ENCODE data around the gene PDGFD. TPM values are rescaled to one million over a fixed set of nuclear protein-coding genes. Genes with fewer than 3 reads are reported as not detected.

PDGFD gene
- total and polyA plus RNA-seq, 2 experiments from 2014 or later, result 1.9 to 4.5 TPM

DNA sequence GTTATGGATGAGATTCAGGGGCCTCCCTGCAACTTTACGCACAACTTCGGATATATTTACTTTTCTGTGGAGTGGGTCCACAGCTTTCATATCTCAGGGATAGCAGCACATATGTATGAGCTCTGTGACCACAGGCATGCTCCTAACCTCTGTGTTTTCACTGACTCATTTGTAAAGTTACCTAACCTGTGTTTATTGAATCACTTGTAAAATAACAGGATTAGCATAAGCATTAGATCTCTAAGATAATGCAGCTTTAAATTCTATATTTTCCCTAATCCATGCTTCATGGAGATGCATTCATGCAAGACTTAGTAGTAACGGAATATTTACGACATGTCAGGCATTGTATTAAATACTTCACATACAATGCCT lies 175.4 kb downstream of the PDGFD start:
- Histone ChIP-seq H3K4me3 (no peak overlapping the region), H3K79me2 (replicated peaks; ENCODE audit: insufficient read depth) (no peaks in the 10 kb centered on the region)
- TF ChIP-seq STAT1 (IDR thresholded peaks at IDR 0.05; ENCODE audit: unreplicated experiment) (no peak), EZH2phosphoT487 (IDR thresholded peaks at IDR 0.05; ENCODE audit: unreplicated experiment) (no peak), NANOG (IDR thresholded peaks at IDR 0.05; ENCODE audit: borderline replicate concordance) (no peak), POLR2AphosphoS5 (IDR thresholded peaks at IDR 0.05; ENCODE audit: low read depth) (no peak), CREB1 (CRISPR knock-in tag; IDR thresholded peaks at IDR 0.05; ENCODE audit: low read depth) (no peak), EZH2 (IDR thresholded peaks at IDR 0.05; ENCODE audit: low read depth, unreplicated experiment) (no peak), ZNF114 (CRISPR knock-in tag; IDR thresholded peaks at IDR 0.05) (no peak), JUNB (IDR thresholded peaks at IDR 0.05; ENCODE audit: unreplicated experiment) (no peak), ZNF331 (CRISPR knock-in tag; IDR thresholded peaks at IDR 0.05; ENCODE audit: low read depth) (no peak)
- TF ChIP-seq, protein P1, sequence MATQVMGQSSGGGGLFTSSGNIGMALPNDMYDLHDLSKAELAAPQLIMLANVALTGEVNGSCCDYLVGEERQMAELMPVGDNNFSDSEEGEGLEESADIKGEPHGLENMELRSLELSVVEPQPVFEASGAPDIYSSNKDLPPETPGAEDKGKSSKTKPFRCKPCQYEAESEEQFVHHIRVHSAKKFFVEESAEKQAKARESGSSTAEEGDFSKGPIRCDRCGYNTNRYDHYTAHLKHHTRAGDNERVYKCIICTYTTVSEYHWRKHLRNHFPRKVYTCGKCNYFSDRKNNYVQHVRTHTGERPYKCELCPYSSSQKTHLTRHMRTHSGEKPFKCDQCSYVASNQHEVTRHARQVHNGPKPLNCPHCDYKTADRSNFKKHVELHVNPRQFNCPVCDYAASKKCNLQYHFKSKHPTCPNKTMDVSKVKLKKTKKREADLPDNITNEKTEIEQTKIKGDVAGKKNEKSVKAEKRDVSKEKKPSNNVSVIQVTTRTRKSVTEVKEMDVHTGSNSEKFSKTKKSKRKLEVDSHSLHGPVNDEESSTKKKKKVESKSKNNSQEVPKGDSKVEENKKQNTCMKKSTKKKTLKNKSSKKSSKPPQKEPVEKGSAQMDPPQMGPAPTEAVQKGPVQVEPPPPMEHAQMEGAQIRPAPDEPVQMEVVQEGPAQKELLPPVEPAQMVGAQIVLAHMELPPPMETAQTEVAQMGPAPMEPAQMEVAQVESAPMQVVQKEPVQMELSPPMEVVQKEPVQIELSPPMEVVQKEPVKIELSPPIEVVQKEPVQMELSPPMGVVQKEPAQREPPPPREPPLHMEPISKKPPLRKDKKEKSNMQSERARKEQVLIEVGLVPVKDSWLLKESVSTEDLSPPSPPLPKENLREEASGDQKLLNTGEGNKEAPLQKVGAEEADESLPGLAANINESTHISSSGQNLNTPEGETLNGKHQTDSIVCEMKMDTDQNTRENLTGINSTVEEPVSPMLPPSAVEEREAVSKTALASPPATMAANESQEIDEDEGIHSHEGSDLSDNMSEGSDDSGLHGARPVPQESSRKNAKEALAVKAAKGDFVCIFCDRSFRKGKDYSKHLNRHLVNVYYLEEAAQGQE (IDR thresholded peaks at IDR 0.05; ENCODE audit: unreplicated experiment), result no peak
- TF ChIP-seq, protein P2, sequence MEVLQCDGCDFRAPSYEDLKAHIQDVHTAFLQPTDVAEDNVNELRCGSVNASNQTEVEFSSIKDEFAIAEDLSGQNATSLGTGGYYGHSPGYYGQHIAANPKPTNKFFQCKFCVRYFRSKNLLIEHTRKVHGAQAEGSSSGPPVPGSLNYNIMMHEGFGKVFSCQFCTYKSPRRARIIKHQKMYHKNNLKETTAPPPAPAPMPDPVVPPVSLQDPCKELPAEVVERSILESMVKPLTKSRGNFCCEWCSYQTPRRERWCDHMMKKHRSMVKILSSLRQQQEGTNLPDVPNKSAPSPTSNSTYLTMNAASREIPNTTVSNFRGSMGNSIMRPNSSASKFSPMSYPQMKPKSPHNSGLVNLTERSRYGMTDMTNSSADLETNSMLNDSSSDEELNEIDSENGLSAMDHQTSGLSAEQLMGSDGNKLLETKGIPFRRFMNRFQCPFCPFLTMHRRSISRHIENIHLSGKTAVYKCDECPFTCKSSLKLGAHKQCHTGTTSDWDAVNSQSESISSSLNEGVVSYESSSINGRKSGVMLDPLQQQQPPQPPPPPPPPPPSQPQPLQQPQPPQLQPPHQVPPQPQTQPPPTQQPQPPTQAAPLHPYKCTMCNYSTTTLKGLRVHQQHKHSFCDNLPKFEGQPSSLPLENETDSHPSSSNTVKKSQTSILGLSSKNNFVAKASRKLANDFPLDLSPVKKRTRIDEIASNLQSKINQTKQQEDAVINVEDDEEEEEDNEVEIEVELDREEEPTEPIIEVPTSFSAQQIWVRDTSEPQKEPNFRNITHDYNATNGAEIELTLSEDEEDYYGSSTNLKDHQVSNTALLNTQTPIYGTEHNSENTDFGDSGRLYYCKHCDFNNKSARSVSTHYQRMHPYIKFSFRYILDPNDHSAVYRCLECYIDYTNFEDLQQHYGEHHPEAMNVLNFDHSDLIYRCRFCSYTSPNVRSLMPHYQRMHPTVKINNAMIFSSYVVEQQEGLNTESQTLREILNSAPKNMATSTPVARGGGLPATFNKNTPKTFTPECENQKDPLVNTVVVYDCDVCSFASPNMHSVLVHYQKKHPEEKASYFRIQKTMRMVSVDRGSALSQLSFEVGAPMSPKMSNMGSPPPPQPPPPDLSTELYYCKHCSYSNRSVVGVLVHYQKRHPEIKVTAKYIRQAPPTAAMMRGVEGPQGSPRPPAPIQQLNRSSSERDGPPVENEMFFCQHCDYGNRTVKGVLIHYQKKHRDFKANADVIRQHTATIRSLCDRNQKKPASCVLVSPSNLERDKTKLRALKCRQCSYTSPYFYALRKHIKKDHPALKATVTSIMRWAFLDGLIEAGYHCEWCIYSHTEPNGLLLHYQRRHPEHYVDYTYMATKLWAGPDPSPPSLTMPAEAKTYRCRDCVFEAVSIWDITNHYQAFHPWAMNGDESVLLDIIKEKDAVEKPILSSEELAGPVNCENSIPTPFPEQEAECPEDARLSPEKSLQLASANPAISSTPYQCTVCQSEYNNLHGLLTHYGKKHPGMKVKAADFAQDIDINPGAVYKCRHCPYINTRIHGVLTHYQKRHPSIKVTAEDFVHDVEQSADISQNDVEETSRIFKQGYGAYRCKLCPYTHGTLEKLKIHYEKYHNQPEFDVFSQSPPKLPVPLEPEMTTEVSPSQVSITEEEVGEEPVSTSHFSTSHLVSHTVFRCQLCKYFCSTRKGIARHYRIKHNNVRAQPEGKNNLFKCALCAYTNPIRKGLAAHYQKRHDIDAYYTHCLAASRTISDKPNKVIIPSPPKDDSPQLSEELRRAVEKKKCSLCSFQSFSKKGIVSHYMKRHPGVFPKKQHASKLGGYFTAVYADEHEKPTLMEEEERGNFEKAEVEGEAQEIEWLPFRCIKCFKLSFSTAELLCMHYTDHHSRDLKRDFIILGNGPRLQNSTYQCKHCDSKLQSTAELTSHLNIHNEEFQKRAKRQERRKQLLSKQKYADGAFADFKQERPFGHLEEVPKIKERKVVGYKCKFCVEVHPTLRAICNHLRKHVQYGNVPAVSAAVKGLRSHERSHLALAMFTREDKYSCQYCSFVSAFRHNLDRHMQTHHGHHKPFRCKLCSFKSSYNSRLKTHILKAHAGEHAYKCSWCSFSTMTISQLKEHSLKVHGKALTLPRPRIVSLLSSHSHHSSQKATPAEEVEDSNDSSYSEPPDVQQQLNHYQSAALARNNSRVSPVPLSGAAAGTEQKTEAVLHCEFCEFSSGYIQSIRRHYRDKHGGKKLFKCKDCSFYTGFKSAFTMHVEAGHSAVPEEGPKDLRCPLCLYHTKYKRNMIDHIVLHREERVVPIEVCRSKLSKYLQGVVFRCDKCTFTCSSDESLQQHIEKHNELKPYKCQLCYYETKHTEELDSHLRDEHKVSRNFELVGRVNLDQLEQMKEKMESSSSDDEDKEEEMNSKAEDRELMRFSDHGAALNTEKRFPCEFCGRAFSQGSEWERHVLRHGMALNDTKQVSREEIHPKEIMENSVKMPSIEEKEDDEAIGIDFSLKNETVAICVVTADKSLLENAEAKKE (CRISPR knock-in tag; IDR thresholded peaks at IDR 0.05), result no peak
- TF ChIP-seq, protein P3, sequence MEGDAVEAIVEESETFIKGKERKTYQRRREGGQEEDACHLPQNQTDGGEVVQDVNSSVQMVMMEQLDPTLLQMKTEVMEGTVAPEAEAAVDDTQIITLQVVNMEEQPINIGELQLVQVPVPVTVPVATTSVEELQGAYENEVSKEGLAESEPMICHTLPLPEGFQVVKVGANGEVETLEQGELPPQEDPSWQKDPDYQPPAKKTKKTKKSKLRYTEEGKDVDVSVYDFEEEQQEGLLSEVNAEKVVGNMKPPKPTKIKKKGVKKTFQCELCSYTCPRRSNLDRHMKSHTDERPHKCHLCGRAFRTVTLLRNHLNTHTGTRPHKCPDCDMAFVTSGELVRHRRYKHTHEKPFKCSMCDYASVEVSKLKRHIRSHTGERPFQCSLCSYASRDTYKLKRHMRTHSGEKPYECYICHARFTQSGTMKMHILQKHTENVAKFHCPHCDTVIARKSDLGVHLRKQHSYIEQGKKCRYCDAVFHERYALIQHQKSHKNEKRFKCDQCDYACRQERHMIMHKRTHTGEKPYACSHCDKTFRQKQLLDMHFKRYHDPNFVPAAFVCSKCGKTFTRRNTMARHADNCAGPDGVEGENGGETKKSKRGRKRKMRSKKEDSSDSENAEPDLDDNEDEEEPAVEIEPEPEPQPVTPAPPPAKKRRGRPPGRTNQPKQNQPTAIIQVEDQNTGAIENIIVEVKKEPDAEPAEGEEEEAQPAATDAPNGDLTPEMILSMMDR (conservative IDR thresholded peaks at IDR 0.05; ENCODE audit: low read depth in 2 of 2), result no peak
- TF ChIP-seq, protein P4, sequence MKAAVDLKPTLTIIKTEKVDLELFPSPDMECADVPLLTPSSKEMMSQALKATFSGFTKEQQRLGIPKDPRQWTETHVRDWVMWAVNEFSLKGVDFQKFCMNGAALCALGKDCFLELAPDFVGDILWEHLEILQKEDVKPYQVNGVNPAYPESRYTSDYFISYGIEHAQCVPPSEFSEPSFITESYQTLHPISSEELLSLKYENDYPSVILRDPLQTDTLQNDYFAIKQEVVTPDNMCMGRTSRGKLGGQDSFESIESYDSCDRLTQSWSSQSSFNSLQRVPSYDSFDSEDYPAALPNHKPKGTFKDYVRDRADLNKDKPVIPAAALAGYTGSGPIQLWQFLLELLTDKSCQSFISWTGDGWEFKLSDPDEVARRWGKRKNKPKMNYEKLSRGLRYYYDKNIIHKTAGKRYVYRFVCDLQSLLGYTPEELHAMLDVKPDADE (IDR thresholded peaks at IDR 0.05), result no peak

More for the DNA sequence above, 175.4 kb downstream of the PDGFD start:
- Mint-ChIP-seq H3K36me3 (ENCODE audit: low read depth) (0 out of 3 replicates have a peak, but pooled peaks cover 3% of the 10 kb centered on the region), H3K4me1 (peaks cover 13% of the 10 kb centered on the region), H3K4me3 (no peak overlapping the region), H3K27me3 (ENCODE audit: insufficient read depth, low read depth, poor library complexity) (peaks cover 3% of the 10 kb centered on the region), H3K9me3 (peaks cover 4% of the 10 kb centered on the region; the same call in 2 of the 3 replicates), H3K27ac (no peak overlapping the region)
- Histone ChIP-seq H3K27me3 (ENCODE audit: insufficient read depth) (no peaks in the 10 kb centered on the region), H3K9me2 (ENCODE audit: insufficient read depth) (no peaks in the 10 kb centered on the region; the same call in 1 of the 2 replicates), H2AFZ (no peak overlapping the region), H3F3A (replicated peaks; ENCODE audit: low read depth) (no peaks in the 10 kb centered on the region), H3K4me1 (ENCODE audit: insufficient read depth) (0 out of 2 replicates have a peak, but pooled peaks cover 3% of the 10 kb centered on the region), H3K4me2 (no peak overlapping the region), H3K36me3 (ENCODE audit: insufficient read depth) (no peaks in the 10 kb centered on the region), H4K20me1 (replicated peaks; ENCODE audit: insufficient read depth) (no peaks in the 10 kb centered on the region; the same call in 1 of the 2 replicates), H3K27ac (ENCODE audit: low read depth) (no peak overlapping the region)
- no peak for DNase-seq (ENCODE audit: low spot score)
- ATAC-seq, result no peak
